GM12878 (cell line): ENCODE results near the gene GANC. TPM values are rescaled to one million over a fixed set of nuclear protein-coding genes. Genes with fewer than 3 reads are reported as not detected.

Experiments used
- ATAC-seq: fragments of 200-7000 bp; cut with Tn5 transposase; 3 replicates; pipeline ENCODE4 v1.9.1; 2020; ENCODE audit warnings: mild to moderate bottlenecking, moderate library complexity
- BruUV-seq: library from RNA; stranded (reverse); fragments of 400-500 nt; replicated peaks from 2 replicates; lab custom pipeline; 2021; lab: Mats Ljungman, UMichigan
- CTCF ChIA-PET: fragments of 300-600 bp; sonication (Branson Sonifier 250); formaldehyde crosslinking; extraction: SDS; loops from one replicate; lab custom pipeline; 2021; ENCODE audit warnings: inconsistent platforms; lab: Yijun Ruan, JAX
- POLR2A ChIA-PET: fragments of 350-600 bp; formaldehyde crosslinking; extraction: SDS; loops from one replicate; lab custom pipeline; 2021; ENCODE audit warnings: inconsistent platforms; lab: Charles Lee
- RAD21 ChIA-PET: fragments of 300-600 bp; sonication (Branson Sonifier 250); formaldehyde crosslinking; loops from one replicate; lab custom pipeline; 2023; ENCODE audit warnings: antibody characterized with exemption; ENCODE audit not compliant: unreplicated experiment; lab: Charles Lee
- SMC1A ChIA-PET: fragments of 300-600 bp; sonication (Branson Sonifier 250); formaldehyde crosslinking; loops from one replicate; lab custom pipeline; 2023; ENCODE audit not compliant: unreplicated experiment, uncharacterized antibody; lab: Charles Lee
- DNase-seq: peaks from one replicate; pipeline ENCODE4 v3.0.0-alpha.2; 2011; ENCODE audit warnings: low read depth, low spot score
- FAIRE-seq: peaks from 3 replicates; lab custom pipeline; 2011; peaks lifted over from hg19 to GRCh38; lab: Jason Lieb, UNC
- H2AFZ ChIP-seq: 2 replicates; pipeline ENCODE4 v1.6.0; 2011; ENCODE audit warnings: low read depth, low read length, control low read depth; ENCODE audit not compliant: control insufficient read depth
- H3K27ac ChIP-seq: 2 replicates; pipeline ENCODE4 v1.5.1; 2011; ENCODE audit warnings: control low read depth; ENCODE audit not compliant: control insufficient read depth, insufficient read depth
- H3K27me3 ChIP-seq, 2 experiments: replicated peaks in 1 of 2; 2 replicates each; pipeline versions ENCODE4 v1.6.0 to v1.6.1; 2011; ENCODE audit warnings: low read length in 1 of 2; ENCODE audit not compliant: control insufficient read depth in 2 of 2, insufficient read depth in 2 of 2
- H3K36me3 ChIP-seq, 2 experiments: 2 replicates each; pipeline ENCODE4 v1.5.1; 2011; ENCODE audit warnings: low read length in 1 of 2; ENCODE audit not compliant: control insufficient read depth in 2 of 2, insufficient read depth in 2 of 2
- H3K4me1 ChIP-seq: 2 replicates; pipeline ENCODE4 v1.6.1; 2011; ENCODE audit warnings: mild to moderate bottlenecking, low read length, moderate library complexity, mixed read lengths; ENCODE audit not compliant: control insufficient read depth, insufficient read depth
- H3K4me2 ChIP-seq: 2 replicates; pipeline ENCODE4 v1.6.0; 2011; ENCODE audit warnings: control low read depth; ENCODE audit not compliant: control insufficient read depth, insufficient read depth
- H3K4me3 ChIP-seq: fragments of 200-600 bp; sonication (generic); 2 replicates; pipeline ENCODE4 v1.5.1; 2016
- H3K79me2 ChIP-seq: 2 replicates; pipeline ENCODE4 v1.6.0; 2011; ENCODE audit warnings: low read length; ENCODE audit not compliant: control insufficient read depth, insufficient read depth
- H3K9ac ChIP-seq: 2 replicates; pipeline ENCODE4 v1.8.0; 2011; ENCODE audit warnings: low read length, control low read depth, mixed read lengths; ENCODE audit not compliant: control insufficient read depth, insufficient read depth
- H3K9me3 ChIP-seq: replicated peaks from 3 replicates; pipeline ENCODE4 v1.5.1; 2011; ENCODE audit warnings: mild to moderate bottlenecking, low read length; ENCODE audit not compliant: control insufficient read depth, insufficient read depth
- H4K20me1 ChIP-seq: 2 replicates; pipeline ENCODE4 v1.6.0; 2011; ENCODE audit not compliant: control insufficient read depth, insufficient read depth
- FOXM1 ChIP-seq: IDR thresholded peaks from 2 replicates; pipeline ENCODE4 v1.6.1; 2012; ENCODE audit warnings: low read depth, mild to moderate bottlenecking, inconsistent platforms, low read length, moderate library complexity
- GATAD2B ChIP-seq: fragments of 450-650 bp; conservative IDR thresholded peaks from 2 replicates; pipeline ENCODE4 v1.6.1; 2017; ENCODE audit warnings: low read depth, mild to moderate bottlenecking, moderate library complexity
- NFYB ChIP-seq: IDR thresholded peaks from 2 replicates; pipeline ENCODE4 v1.6.1; 2011; ENCODE audit warnings: low read depth, mild to moderate bottlenecking, low read length, improper control_type of control experiment, moderate library complexity; ENCODE audit not compliant: insufficient read depth
- NR2C2 ChIP-seq: IDR thresholded peaks from 2 replicates; pipeline ENCODE4 v1.6.1; 2011; ENCODE audit warnings: borderline replicate concordance, low read depth; ENCODE audit not compliant: control insufficient read depth, insufficient read length
- POLR2AphosphoS2 ChIP-seq: IDR thresholded peaks from 2 replicates; pipeline ENCODE4 v1.6.1; 2011; ENCODE audit warnings: low read depth, mild to moderate bottlenecking, low read length, improper control_type of control experiment, moderate library complexity
- RFX5 ChIP-seq: IDR thresholded peaks from 2 replicates; pipeline ENCODE4 v1.6.1; 2011; ENCODE audit warnings: low read depth, low read length, improper control_type of control experiment
- SPI1 ChIP-seq: IDR thresholded peaks from 2 replicates; pipeline ENCODE4 v1.6.1; 2011; ENCODE audit warnings: low read depth, mild to moderate bottlenecking, low read length, moderate library complexity, borderline replicate concordance; ENCODE audit not compliant: insufficient read depth
- ZNF24 ChIP-seq: fragments of 450-650 bp; IDR thresholded peaks from 2 replicates; pipeline ENCODE4 v1.6.1; 2017; ENCODE audit warnings: antibody characterized with exemption, mild to moderate bottlenecking
- ZNF384 ChIP-seq: IDR thresholded peaks from 2 replicates; pipeline ENCODE4 v1.6.1; 2012; ENCODE audit warnings: low read depth, mild to moderate bottlenecking, low read length, improper control_type of control experiment, borderline replicate concordance
- WGBS: methylation state at CpG from one replicate; pipeline ENCODE4 v1.1.6; 2016; ENCODE audit warnings: low lambda C conversion rate; ENCODE audit not compliant: insufficient replicate concordance, insufficient coverage; ENCODE audit errors: missing lambda C conversion rate; 5-methylcytosine and 5-hydroxymethylcytosine counted together
- in situ Hi-C: fragments of 300-500 bp; cut with MboI; formaldehyde crosslinking; loops from 9 replicates; pipeline ENCODE4 v1.14.3; 2018; ENCODE audit warnings: mixed read lengths
- intact Hi-C: fragments of 100-400 bp; cut with micrococcal nuclease; formaldehyde crosslinking; loops from one replicate; pipeline ENCODE4 v1.14.2; 2022; ENCODE audit not compliant: unreplicated experiment
- polyA plus RNA-seq, 11 experiments: library from polyadenylated mRNA; depleted of rRNA in 4 of 11; unstranded in 6 of 11; stranded (reverse) in 5 of 11; fragments of >200 nt; fragmentation: Nextera tagmentation in 4 of 11; fragmentation: Illumina TruSeq in 1 of 11; extraction: Ambion mirVana in 4 of 11; extraction: Trizol in 1 of 11; gene quantifications; 1 replicate in 1 of 11; 2 replicates in 10 of 11; pipeline versions ENCODE4 v1.2.1 to v1.2.3, GENCODE V29; 2011 to 2016; ENCODE audit warnings: inconsistent platforms in 2 of 11, missing spikeins in 2 of 11, low read depth in 1 of 11
- total RNA-seq, 4 experiments: library from RNA; depleted of rRNA in 3 of 4; stranded (reverse); fragments of >200 nt in 3 of 4; fragmentation: Illumina TruSeq in 1 of 4; extraction: Trizol in 1 of 4; gene quantifications; 2 replicates each; pipeline versions ENCODE4 v1.2.1 to v1.2.3, GENCODE V29; 2013 to 2021
- TF ChIP-seq, protein P1 (sequence below): fragments of 450-650 bp; formaldehyde crosslinking; IDR thresholded peaks from 2 replicates; pipeline ENCODE4 v1.4.0; 2022; ENCODE audit warnings: mild to moderate bottlenecking, moderate library complexity
- TF ChIP-seq, protein P2 (sequence below): fragments of 450-650 bp; IDR thresholded peaks from 2 replicates; pipeline ENCODE4 v1.6.1; 2018; ENCODE audit warnings: borderline replicate concordance, mild to moderate bottlenecking; ENCODE audit not compliant: partially characterized antibody
- TF ChIP-seq, protein P3 (sequence below): fragments of 450-650 bp; IDR thresholded peaks from 2 replicates; pipeline ENCODE4 v1.6.1; 2016; ENCODE audit warnings: mild to moderate bottlenecking, moderate library complexity, borderline replicate concordance

Gene GANC
- total and polyA plus RNA-seq, 10 of the 15 experiments (the other 5 are each of a cell fraction or from before 2014, with no cell fraction given) = 11.3 to 35.3 (median 23.0) TPM

DNA sequence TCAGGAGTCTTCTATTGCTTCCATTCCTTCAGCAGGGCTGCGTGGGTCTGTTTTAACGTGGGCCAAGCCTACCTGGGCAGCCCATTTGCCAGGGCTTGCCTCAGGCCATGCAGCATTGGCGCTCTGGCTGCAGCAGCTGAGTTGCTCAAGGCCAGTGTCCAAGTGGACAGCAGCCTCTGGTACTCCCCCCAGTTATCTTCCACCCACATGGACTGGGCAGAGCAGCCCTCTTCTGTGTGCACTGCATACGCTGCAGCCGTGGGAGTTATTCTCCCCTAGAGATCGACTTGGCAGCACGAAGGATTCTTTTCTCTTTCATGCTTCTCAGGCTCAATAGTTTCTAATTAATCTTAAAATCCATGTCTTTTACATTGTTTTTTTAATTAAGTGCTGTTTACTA, 79.4 kb downstream of the GANC start (continued):
- TF ChIP-seq FOXM1 (no peak), ZNF384 (no peak), GATAD2B (no peak)
- TF ChIP-seq, protein P1, sequence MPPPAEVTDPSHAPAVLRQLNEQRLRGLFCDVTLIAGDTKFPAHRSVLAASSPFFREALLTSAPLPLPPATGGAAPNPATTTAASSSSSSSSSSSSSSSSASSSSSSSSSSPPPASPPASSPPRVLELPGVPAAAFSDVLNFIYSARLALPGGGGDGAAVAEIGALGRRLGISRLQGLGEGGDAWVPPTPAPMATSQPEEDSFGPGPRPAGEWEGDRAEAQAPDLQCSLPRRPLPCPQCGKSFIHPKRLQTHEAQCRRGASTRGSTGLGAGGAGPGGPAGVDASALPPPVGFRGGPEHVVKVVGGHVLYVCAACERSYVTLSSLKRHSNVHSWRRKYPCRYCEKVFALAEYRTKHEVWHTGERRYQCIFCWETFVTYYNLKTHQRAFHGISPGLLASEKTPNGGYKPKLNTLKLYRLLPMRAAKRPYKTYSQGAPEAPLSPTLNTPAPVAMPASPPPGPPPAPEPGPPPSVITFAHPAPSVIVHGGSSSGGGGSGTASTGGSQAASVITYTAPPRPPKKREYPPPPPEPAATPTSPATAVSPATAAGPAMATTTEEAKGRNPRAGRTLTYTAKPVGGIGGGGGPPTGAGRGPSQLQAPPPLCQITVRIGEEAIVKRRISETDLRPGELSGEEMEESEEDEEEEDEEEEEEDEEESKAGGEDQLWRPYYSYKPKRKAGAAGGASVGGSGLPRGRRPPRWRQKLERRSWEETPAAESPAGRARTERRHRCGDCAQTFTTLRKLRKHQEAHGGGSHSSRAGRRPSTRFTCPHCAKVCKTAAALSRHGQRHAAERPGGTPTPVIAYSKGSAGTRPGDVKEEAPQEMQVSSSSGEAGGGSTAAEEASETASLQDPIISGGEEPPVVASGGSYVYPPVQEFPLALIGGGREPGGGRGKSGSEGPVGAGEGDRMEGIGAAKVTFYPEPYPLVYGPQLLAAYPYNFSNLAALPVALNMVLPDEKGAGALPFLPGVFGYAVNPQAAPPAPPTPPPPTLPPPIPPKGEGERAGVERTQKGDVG (CRISPR knock-in tag) = no peak
- TF ChIP-seq, protein P2, sequence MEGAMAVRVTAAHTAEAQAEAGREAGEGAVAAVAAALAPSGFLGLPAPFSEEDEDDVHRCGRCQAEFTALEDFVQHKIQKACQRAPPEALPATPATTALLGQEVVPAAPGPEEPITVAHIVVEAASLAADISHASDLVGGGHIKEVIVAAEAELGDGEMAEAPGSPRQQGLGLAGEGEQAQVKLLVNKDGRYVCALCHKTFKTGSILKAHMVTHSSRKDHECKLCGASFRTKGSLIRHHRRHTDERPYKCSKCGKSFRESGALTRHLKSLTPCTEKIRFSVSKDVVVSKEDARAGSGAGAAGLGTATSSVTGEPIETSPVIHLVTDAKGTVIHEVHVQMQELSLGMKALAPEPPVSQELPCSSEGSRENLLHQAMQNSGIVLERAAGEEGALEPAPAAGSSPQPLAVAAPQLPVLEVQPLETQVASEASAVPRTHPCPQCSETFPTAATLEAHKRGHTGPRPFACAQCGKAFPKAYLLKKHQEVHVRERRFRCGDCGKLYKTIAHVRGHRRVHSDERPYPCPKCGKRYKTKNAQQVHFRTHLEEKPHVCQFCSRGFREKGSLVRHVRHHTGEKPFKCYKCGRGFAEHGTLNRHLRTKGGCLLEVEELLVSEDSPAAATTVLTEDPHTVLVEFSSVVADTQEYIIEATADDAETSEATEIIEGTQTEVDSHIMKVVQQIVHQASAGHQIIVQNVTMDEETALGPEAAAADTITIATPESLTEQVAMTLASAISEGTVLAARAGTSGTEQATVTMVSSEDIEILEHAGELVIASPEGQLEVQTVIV = no peak

DNA sequence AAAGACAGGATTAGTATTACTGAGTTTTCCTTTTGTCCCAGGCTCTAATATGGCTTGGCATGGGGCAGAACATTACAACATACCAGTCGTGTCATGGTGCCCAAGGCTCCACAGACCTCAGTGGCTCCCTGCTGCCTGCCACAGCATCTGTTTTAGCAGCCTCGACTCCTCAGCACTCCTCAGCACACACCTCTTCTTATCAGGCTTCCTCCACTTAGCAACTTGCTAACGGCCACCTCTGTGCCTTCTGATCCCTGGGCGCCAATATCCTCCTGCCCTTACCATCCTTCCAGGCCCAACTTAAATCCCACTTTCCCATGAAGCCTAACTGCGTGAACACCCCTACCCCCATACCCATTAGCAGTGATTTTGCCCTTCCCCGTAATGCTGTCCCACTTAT, 80.1 kb downstream of the GANC start:
- RAD21 ChIA-PET = no interaction called here
- no peak overlapping the region for H3K4me2 ChIP-seq
- no peaks in the 10 kb centered on the region for H3K9me3 ChIP-seq
- peaks cover 0 to 3% of the 10 kb centered on the region in 2 experiments; a peak in 1 of 4 replicates for H3K36me3 ChIP-seq
- 82% methylated on average over 6 of the region's 6 CpGs for WGBS
- H4K20me1 ChIP-seq = no peaks in the 10 kb centered on the region
- in situ Hi-C loops = no loop called here
- no peak overlapping the region for H2AFZ ChIP-seq
- H3K4me3 ChIP-seq = no peak overlapping the region
- intact Hi-C loops = no loop called here
- no peak overlapping the region for H3K27ac ChIP-seq
- no peak for ATAC-seq
- no peak for DNase-seq
- CTCF ChIA-PET = no interaction called here
- no peak for FAIRE-seq
- no peaks in the 10 kb centered on the region for H3K4me1 ChIP-seq
- H3K9ac ChIP-seq = no peak overlapping the region
- SMC1A ChIA-PET = no interaction called here
- no peaks in the 10 kb centered on the region for H3K79me2 ChIP-seq
- H3K27me3 ChIP-seq = no peaks in the 10 kb centered on the region
- POLR2A ChIA-PET = no interaction called here
- no TSS peak for BruUV-seq
- TF ChIP-seq, protein P3, sequence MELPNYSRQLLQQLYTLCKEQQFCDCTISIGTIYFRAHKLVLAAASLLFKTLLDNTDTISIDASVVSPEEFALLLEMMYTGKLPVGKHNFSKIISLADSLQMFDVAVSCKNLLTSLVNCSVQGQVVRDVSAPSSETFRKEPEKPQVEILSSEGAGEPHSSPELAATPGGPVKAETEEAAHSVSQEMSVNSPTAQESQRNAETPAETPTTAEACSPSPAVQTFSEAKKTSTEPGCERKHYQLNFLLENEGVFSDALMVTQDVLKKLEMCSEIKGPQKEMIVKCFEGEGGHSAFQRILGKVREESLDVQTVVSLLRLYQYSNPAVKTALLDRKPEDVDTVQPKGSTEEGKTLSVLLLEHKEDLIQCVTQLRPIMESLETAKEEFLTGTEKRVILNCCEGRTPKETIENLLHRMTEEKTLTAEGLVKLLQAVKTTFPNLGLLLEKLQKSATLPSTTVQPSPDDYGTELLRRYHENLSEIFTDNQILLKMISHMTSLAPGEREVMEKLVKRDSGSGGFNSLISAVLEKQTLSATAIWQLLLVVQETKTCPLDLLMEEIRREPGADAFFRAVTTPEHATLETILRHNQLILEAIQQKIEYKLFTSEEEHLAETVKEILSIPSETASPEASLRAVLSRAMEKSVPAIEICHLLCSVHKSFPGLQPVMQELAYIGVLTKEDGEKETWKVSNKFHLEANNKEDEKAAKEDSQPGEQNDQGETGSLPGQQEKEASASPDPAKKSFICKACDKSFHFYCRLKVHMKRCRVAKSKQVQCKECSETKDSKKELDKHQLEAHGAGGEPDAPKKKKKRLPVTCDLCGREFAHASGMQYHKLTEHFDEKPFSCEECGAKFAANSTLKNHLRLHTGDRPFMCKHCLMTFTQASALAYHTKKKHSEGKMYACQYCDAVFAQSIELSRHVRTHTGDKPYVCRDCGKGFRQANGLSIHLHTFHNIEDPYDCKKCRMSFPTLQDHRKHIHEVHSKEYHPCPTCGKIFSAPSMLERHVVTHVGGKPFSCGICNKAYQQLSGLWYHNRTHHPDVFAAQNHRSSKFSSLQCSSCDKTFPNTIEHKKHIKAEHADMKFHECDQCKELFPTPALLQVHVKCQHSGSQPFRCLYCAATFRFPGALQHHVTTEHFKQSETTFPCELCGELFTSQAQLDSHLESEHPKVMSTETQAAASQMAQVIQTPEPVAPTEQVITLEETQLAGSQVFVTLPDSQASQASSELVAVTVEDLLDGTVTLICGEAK = no peak
- no peak for TF ChIP-seq POLR2AphosphoS2
- no peak for TF ChIP-seq ZNF384
- no peak for TF ChIP-seq ZNF24
- no peak for TF ChIP-seq RFX5
- TF ChIP-seq NR2C2 = no peak
- no peak for TF ChIP-seq NFYB
- TF ChIP-seq SPI1 = no peak
